PC-3 (cell line): ENCODE data around the gene POLA2. TPM values are rescaled to one million over a fixed set of nuclear protein-coding genes. Genes with fewer than 3 reads are reported as not detected.

Experiments used
- ATAC-seq: fragments of 200-7000 bp; cut with Tn5 transposase; 2 replicates; pipeline ENCODE4 v1.9.1; 2020; ENCODE audit warnings: mild to moderate bottlenecking, moderate library complexity
- BruUV-seq: library from RNA; stranded (reverse); fragments of 400-500 nt; replicated peaks from 2 replicates; lab custom pipeline; 2021; lab: Mats Ljungman, UMichigan
- CTCF ChIA-PET: fragments of 300-600 bp; sonication (Branson Sonifier 250); formaldehyde crosslinking; loops from one replicate; lab custom pipeline; 2022; ENCODE audit warnings: antibody characterized with exemption; lab: Charles Lee
- POLR2A ChIA-PET: fragments of 300-600 bp; sonication (Branson Sonifier 250); formaldehyde crosslinking; loops from one replicate; lab custom pipeline; 2022; ENCODE audit warnings: antibody characterized with exemption; ENCODE audit not compliant: unreplicated experiment; lab: Charles Lee
- DNase-seq: peaks from one replicate; pipeline ENCODE4 v3.0.0-alpha.2; 2015
- H2AFZ ChIP-seq: fragments of 300-600 bp; sonication (generic); 2 replicates; pipeline ENCODE4 v1.6.0; 2016; ENCODE audit warnings: antibody characterized with exemption, low read length
- H3F3A ChIP-seq: fragments of 300-600 bp; sonication (generic); one replicate; pipeline ENCODE4 v1.6.0; 2017; ENCODE audit warnings: antibody characterized with exemption, low read length, control low read depth, mild to moderate bottlenecking; ENCODE audit not compliant: unreplicated experiment
- H3K27ac ChIP-seq: fragments of 300-600 bp; sonication (generic); 2 replicates; pipeline ENCODE4 v1.5.1; 2016; ENCODE audit warnings: mild to moderate bottlenecking, low read length
- H3K27me3 ChIP-seq: fragments of 300-600 bp; sonication (generic); 2 replicates; pipeline ENCODE4 v1.6.1; 2016; ENCODE audit warnings: low read length, mixed read lengths
- H3K36me3 ChIP-seq: fragments of 300-600 bp; sonication (generic); 2 replicates; pipeline ENCODE4 v1.6.1; 2016; ENCODE audit warnings: low read depth, mixed run types, low read length, mixed read lengths
- H3K4me1 ChIP-seq: fragments of 300-600 bp; sonication (generic); 2 replicates; pipeline ENCODE4 v1.5.1; 2016; ENCODE audit warnings: low read length; ENCODE audit not compliant: insufficient read depth
- H3K4me2 ChIP-seq: fragments of 300-600 bp; sonication (generic); 2 replicates; pipeline ENCODE4 v1.6.0; 2016; ENCODE audit warnings: low read length
- H3K4me3 ChIP-seq: fragments of 300-600 bp; sonication (generic); 2 replicates; pipeline ENCODE4 v1.5.1; 2016; ENCODE audit warnings: mild to moderate bottlenecking, low read length, mixed read lengths
- H3K79me2 ChIP-seq: fragments of 300-600 bp; sonication (generic); 2 replicates; pipeline ENCODE4 v1.6.1; 2017; ENCODE audit warnings: low read length, mixed read lengths
- H3K9ac ChIP-seq: fragments of 300-600 bp; sonication (generic); 2 replicates; pipeline ENCODE4 v1.6.0; 2016; ENCODE audit warnings: mild to moderate bottlenecking, low read length
- H3K9me2 ChIP-seq: fragments of 300-600 bp; sonication (generic); replicated peaks from 2 replicates; pipeline ENCODE4 v1.6.1; 2016; ENCODE audit warnings: mixed run types, low read length, mixed read lengths
- H3K9me3 ChIP-seq: fragments of 300-600 bp; sonication (generic); 2 replicates; pipeline ENCODE4 v1.6.1; 2016; ENCODE audit warnings: low read length, mixed read lengths
- H4K20me1 ChIP-seq: fragments of 300-600 bp; sonication (generic); 2 replicates; pipeline ENCODE4 v1.6.1; 2016; ENCODE audit warnings: low read length, mixed read lengths
- CTCF ChIP-seq: fragments of 300-600 bp; sonication (generic); conservative IDR thresholded peaks from 2 replicates; pipeline ENCODE4 v1.5.1; 2017; ENCODE audit warnings: antibody characterized with exemption, low read depth, mild to moderate bottlenecking, low read length
- EZH2 ChIP-seq: fragments of 300-600 bp; sonication (generic); IDR thresholded peaks from one replicate; pipeline ENCODE4 v1.6.1; 2017; ENCODE audit warnings: antibody characterized with exemption, mild to moderate bottlenecking, low read length; ENCODE audit not compliant: unreplicated experiment
- EZH2phosphoT487 ChIP-seq: fragments of 300-600 bp; sonication (generic); IDR thresholded peaks from 2 replicates; pipeline ENCODE4 v1.6.1; 2018; ENCODE audit warnings: mild to moderate bottlenecking, antibody characterized with exemption, low read length, borderline replicate concordance
- intact Hi-C: fragments of 100-400 bp; cut with micrococcal nuclease; formaldehyde crosslinking; loops from 2 replicates; pipeline ENCODE4 v1.9.0; 2023
- total RNA-seq: library from RNA; depleted of rRNA; stranded (reverse); fragments of >200 nt; gene quantifications from 2 replicates; pipeline ENCODE4 v1.2.3, GENCODE V29; 2014; rRNA removed

The POLA2 gene
- total RNA-seq, 1 experiment from 2014 or later = 29.0 TPM

DNA sequence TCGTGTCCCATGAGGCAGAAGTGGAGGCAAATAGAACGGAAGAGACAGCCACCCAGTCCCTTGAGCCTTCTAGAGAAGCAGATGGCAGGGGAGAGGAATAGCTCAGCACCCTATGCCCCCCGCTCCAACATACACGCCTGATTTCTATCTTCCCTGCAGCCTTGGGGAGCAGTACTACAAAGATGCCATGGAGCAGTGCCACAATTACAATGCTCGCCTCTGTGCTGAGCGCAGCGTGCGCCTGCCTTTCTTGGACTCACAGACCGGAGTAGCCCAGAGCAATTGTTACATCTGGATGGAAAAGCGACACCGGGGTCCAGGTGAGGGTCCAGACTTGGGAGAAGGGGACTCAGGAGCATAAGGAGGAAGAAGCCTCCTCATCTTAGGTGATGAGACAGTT, 78.5 kb downstream of the POLA2 start:
- Histone ChIP-seq H3K9me2 (no peaks in the 10 kb centered on the region), H3K36me3 (peaks cover 40% of the 10 kb centered on the region), H3F3A (no peaks in the 10 kb centered on the region), H2AFZ (no peak overlapping the region), H3K27me3 (no peaks in the 10 kb centered on the region), H3K4me2 (no peak overlapping the region), H4K20me1 (peaks cover 15% of the 10 kb centered on the region), H3K79me2 (peaks cover 45% of the 10 kb centered on the region), H3K9me3 (no peaks in the 10 kb centered on the region), H3K4me3 (no peak overlapping the region), H3K4me1 (peaks cover 4% of the 10 kb centered on the region), H3K27ac (no peak overlapping the region), H3K9ac (no peak overlapping the region)
- no TSS peak for BruUV-seq
- TF ChIP-seq EZH2phosphoT487 (no peak), EZH2 (no peak), CTCF (no peak)
- DNase-seq = no peak
- intact Hi-C loops = no loop called here
- no peak for ATAC-seq
- POLR2A ChIA-PET = no interaction called here
- CTCF ChIA-PET = no interaction called here

DNA sequence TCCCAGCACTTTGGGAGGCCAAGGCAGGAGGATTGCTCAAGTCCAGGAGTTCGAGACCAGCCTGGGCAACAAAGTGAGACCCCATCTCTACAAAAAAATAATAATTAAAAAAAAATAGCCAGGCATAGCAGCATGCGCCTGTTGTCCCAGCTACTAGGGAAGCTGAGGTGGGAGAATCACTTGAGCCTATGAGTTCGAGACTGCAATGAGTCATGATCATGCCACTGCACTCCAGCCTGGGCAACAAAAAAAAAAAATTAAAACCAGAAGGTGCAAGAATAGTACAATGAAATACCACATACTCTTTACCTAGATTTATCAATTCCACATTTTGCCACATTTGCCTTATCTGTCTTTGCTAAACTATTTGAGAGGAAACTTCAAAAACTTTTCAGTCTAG, 80.1 kb downstream of the POLA2 start:
- CTCF ChIA-PET = no interaction called here

More for the DNA sequence above, 80.1 kb downstream of the POLA2 start:
- Histone ChIP-seq H3K79me2 (peaks cover 30% of the 10 kb centered on the region), H3K27ac (no peak overlapping the region), H3F3A (no peaks in the 10 kb centered on the region), H3K9me2 (no peaks in the 10 kb centered on the region), H3K4me3 (no peak overlapping the region), H3K4me1 (no peaks in the 10 kb centered on the region), H4K20me1 (peaks cover 10% of the 10 kb centered on the region; the same call in 1 of the 2 replicates), H3K27me3 (no peaks in the 10 kb centered on the region), H2AFZ (no peak overlapping the region), H3K36me3 (peaks cover 55% of the 10 kb centered on the region), H3K4me2 (no peak overlapping the region), H3K9ac (no peak overlapping the region), H3K9me3 (no peaks in the 10 kb centered on the region)
- intact Hi-C loops = no loop called here
- no TSS peak for BruUV-seq
- POLR2A ChIA-PET = no interaction called here
- no peak for DNase-seq
- no peak for ATAC-seq
- no peak for TF ChIP-seq EZH2
- TF ChIP-seq EZH2phosphoT487 = no peak
- TF ChIP-seq CTCF = no peak

Other genes with a start within 250 kb of the POLA2 start
- 86.0 and 107 TPM in 2 replicates for gene ARL2, start 247.8 kb upstream of the POLA2 start, total RNA-seq
- 15.1 and 40.4 TPM in 2 replicates for gene SNX15, start 234.5 kb upstream of the POLA2 start, total RNA-seq
- 61.0 and 82.0 TPM in 2 replicates for gene SAC3D1, start 220.8 kb upstream of the POLA2 start, total RNA-seq
- gene NAALADL1, start 203.4 kb upstream of the POLA2 start, total RNA-seq = 0.47 TPM in 1 of 2 replicates, not detected in the other
- 67.1 and 73.4 TPM in 2 replicates for gene CDCA5, start 177.9 kb upstream of the POLA2 start, total RNA-seq
- gene ZFPL1, start 177.7 kb upstream of the POLA2 start, total RNA-seq = 98.7 and 103 TPM in 2 replicates
- 414 and 743 TPM in 2 replicates for gene VPS51, start 165.7 kb upstream of the POLA2 start, total RNA-seq
- 38.4 and 44.2 TPM in 2 replicates for gene TM7SF2, start 150.1 kb upstream of the POLA2 start, total RNA-seq
- gene ZNHIT2, start 144.3 kb upstream of the POLA2 start, total RNA-seq = 48.2 and 59.0 TPM in 2 replicates
- 1,119 and 1,157 TPM in 2 replicates for gene FAU, start 139.8 kb upstream of the POLA2 start, total RNA-seq
- 163 and 183 TPM in 2 replicates for gene MRPL49, start 139.6 kb upstream of the POLA2 start, total RNA-seq
- 22.3 and 33.2 TPM in 2 replicates for gene SYVN1, start 127.4 kb upstream of the POLA2 start, total RNA-seq
- gene SPDYC, start 91.7 kb upstream of the POLA2 start, total RNA-seq = not detected in 2 replicates
- gene CAPN1, start 80.0 kb upstream of the POLA2 start, total RNA-seq = 307 and 407 TPM in 2 replicates
- gene CDC42EP2, start 52.9 kb downstream of the POLA2 start, total RNA-seq = 16.6 and 25.7 TPM in 2 replicates
- 45.8 and 63.1 TPM in 2 replicates for gene DPF2, start 71.9 kb downstream of the POLA2 start, total RNA-seq
- 1.3 and 1.6 TPM in 2 replicates for gene TIGD3, start 92.8 kb downstream of the POLA2 start, total RNA-seq
- gene SLC25A45, start 120.7 kb downstream of the POLA2 start, total RNA-seq = 12.7 and 13.1 TPM in 2 replicates
- 68.3 and 93.2 TPM in 2 replicates for gene FRMD8, start 124.7 kb downstream of the POLA2 start, total RNA-seq
- 47.9 and 96.6 TPM in 2 replicates for gene NEAT1, start 160.8 kb downstream of the POLA2 start, total RNA-seq
- 1,345 and 2,062 TPM in 2 replicates for gene MALAT1, start 237.1 kb downstream of the POLA2 start, total RNA-seq